HEK293T (cell line): ENCODE measurements around the gene ZNF503.

ENCODE experiments used
- ARNT ChIP-seq: fragments of 450-650 bp; IDR thresholded peaks from 2 replicates; pipeline ENCODE4 v1.6.1; 2017; ENCODE audit warnings: mild to moderate bottlenecking
- BHLHE40 ChIP-seq: fragments of 450-650 bp; IDR thresholded peaks from 2 replicates; pipeline ENCODE4 v1.6.1; 2016; ENCODE audit warnings: mild to moderate bottlenecking, moderate library complexity, borderline replicate concordance
- L3MBTL2 ChIP-seq: fragments of 450-650 bp; conservative IDR thresholded peaks from 2 replicates; pipeline ENCODE4 v1.6.1; 2016; ENCODE audit warnings: mild to moderate bottlenecking
- TARDBP ChIP-seq: fragments of 450-650 bp; IDR thresholded peaks from 2 replicates; pipeline ENCODE4 v1.6.1; 2016
- ZNF384 ChIP-seq: fragments of 450-650 bp; IDR thresholded peaks from 2 replicates; pipeline ENCODE4 v1.6.1; 2016

DNA sequence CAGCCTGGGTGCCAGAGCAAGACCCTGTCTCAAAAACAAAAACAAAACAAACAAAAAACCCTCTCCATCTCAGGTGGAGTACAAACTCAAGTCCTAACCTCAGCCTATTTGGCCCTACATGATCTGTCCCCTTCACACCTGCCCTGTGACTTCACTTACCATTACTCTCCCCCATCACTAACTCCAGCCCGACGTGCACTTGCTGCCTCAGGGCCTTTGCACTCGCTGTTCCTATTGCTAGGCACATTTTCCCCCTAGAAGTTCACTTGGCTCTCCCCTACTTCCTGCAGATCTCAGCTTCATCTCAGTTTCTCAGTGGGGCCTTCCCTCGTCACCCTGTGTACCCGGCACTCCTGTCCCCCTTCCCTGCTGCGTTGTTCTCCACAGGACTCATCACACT is 21.3 kb upstream of the ZNF503 start:
- TF ChIP-seq ZNF384 (no peak), ARNT (no peak), TARDBP (no peak), BHLHE40 (no peak), L3MBTL2 (no peak)
